HG02759 (cell line): ENCODE results near the gene MYRF.

ENCODE experiments used
- ATAC-seq: cut with Tn5 transposase; IDR thresholded peaks from one replicate; pipeline ENCODE4 v1.9.1; 2021; ENCODE audit warnings: mild to moderate bottlenecking, moderate library complexity; ENCODE audit not compliant: unreplicated experiment

Gene MYRF

DNA sequence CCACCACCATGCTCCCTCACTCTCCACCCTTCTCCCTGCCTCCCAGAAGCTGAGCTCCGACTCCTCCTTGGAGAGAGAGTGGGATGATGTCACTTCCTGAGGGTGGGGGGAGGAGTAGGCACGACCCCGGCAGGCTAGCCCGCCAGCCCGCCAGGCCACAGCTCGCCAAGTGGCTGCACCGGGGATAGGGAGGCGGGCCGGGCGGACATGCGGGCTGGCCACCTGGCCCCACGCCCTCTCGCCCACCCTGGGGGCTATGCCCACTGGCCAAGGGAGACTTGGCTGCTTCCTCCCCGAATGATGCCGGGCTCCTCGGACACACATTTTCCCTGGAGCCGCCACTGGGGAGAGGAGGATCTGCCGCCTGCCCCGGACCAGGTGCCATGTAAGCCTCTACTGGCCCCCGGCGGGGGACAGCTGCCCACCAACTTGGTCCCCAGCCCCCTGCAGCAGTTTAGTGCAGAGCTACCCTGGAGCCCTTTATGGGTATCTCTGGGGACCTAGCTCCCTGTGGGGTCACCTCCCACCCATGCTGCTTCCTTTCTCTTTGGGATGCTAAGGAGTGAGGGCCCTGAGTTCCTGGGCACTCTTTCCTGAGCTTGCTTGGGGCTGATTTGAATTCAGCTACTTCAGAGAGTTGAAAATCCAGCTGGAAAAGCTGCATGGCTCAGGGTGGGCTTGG lies 33.7 kb upstream of the MYRF start:
- no peak for ATAC-seq

DNA sequence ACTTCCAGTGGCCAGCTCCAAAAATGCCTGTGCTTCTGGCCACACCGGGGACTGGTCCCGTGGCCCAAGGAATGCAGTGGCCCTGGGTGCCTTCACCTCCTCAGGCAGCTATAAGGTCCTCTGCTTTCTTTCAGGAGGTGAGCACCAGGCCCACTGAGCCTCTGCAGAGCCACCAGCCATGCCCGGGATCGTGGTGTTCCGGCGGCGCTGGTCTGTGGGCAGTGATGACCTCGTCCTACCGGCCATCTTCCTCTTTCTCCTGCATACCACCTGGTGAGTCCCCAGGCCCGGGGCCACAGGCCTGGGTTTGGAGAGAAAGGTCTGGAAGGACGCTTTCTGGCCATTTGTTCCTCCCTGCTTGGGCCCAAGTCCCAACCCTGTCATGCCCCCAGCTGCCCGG lies 32.5 kb upstream of the MYRF start:
- no peak for ATAC-seq

DNA sequence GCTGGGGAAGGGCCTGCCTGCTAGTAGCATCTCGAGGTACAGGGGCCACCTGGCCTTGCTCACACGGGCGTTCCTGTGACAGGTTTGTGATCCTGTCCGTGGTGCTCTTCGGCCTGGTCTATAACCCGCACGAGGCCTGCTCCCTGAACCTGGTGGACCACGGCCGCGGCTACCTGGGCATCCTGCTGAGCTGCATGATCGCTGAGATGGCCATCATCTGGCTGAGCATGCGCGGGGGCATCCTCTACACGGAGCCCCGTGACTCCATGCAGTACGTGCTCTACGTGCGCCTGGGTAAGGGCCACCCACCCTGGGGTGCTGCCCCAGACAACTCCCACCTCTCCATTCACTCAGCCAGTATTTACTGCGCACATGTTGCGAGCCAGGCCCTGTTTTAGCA lies 31.8 kb upstream of the MYRF start:
- ATAC-seq: no peak

DNA sequence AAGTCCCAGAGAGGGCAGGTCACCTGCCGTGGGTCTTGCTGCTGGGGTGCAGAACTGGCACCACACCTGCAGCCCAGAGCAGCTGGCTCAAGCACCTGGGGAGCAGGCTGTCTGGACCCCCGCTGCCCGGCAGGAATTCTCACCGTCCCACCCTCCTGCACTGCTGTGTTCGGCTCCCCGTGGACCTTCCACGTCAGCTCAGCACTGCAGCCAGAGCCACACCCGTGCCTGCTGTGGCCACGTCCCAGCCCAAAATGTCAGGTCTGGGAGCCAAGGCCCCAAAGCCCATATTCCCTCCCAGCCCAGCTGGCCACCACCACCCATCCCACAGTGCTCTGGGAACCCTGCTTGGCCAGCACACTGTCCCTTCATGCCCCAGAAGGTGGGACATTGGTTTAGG lies 28.0 kb upstream of the MYRF start:
- ATAC-seq: no peak

DNA sequence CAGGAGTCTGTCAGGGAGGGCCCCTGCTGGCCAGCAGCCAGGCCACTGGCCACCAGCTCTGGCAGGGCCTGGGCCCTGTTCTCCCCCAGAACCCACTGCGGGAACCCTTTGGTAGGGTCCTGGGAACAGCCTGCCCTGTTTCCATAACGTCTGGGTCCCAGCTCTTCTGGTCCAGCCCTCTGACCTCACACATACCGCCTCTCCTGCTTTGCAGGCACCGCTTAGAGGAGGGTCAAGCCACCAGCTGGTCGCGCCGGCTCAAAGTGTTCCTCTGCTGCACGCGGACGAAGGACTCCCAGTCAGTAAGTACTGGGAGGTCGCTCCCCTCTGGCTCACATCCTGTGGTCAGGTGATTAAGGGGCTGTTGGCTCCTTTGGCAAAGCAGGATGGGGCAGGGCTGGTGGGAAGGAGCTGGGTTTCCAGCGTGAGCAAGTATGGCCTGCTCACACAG lies 26.6 kb upstream of the MYRF start:
- ATAC-seq: no peak

DNA sequence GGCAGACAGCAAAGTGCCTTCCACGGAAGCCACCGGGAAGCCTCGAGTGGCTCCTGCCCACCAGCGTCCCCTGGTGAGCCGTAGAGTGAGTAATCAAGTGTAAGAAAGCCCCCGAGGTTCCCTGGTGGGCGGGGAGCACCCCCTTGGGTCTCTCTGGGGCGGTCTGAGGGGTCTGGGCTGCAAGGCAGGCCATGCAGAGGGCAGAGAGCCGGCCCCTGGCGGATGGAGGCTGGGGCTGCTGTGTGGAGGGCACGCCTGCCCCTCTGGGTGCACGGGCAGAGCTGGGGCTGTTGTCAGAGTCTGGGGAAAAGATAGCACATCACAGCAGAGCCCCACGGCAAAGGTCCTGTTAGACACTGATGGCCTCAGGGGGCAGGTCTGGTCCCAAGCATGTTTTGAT lies 25.7 kb upstream of the MYRF start:
- no peak for ATAC-seq

DNA sequence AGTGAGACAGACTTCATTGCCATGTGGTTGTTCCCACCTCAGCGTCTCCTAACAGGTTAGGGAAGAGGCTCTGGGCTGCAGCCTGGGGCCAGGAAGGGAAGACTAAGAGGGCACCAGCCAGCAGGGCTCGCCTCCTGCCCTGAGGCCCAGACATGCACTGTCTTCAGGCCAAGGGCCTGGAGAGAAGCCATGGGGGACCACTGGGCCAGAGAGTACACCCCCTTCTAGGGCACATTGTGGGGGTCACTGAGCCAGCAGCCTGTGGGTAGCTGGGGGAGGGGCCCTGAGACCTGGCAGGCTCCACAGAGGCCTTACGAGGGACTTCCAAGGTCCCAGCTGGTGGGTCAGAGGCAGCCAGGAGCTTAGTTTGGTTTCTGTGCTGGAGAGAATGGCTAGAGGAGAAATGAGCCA lies 25.0 kb upstream of the MYRF start:
- no peak for ATAC-seq

DNA sequence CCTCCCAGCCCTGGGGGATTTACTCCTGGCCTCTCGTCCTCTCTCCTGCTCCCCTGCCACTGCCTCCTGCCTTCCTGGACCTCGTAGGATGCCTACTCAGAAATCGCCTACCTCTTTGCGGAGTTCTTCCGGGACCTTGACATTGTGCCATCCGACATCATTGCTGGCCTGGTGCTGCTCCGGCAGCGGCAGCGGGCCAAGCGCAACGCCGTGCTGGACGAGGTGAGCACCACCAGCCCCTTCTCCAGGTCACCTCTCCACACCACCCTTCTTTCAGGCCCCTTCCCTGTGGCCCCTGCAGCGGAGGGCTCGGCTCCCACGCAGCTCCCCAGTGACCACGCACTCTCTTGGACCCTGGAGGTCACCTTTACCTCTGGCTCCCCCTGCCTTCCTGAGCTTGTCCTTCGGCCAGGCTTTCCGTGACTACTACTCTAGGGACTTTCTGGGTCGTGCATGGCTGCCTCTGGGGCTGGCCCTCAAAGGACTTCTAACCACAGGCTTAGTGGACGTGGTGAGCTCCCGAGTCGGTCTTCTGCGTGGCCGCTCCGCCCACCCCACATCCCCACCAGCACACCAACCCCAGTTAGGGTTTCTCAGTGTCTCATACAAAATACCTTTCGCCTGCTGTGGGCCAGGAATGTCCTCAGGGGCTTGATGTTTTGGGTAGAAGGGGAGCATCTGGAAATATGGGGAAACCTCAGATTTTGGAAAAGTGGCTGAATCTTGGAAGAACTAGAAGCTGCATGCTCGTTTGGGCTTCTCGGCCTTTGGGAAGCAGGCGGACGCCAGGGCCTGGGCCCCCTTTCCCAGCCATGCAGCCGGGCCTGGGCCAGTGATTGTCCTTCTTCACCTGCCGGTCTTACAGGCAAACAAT lies 24.1 kb upstream of the MYRF start:
- ATAC-seq: no peak

DNA sequence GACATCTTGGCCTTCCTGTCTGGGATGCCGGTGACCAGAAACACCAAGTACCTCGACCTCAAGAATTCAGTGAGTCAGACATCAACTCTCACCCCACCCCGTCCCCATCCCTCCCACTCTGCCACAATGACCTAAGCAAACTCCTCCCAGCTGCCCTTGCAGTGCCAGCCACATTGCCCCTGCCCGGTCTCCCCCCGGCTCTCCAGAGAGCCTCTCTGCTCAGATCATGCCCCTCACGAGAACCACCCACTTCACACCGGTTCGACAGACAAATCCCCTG lies 23.6 kb upstream of the MYRF start:
- no peak for ATAC-seq

DNA sequence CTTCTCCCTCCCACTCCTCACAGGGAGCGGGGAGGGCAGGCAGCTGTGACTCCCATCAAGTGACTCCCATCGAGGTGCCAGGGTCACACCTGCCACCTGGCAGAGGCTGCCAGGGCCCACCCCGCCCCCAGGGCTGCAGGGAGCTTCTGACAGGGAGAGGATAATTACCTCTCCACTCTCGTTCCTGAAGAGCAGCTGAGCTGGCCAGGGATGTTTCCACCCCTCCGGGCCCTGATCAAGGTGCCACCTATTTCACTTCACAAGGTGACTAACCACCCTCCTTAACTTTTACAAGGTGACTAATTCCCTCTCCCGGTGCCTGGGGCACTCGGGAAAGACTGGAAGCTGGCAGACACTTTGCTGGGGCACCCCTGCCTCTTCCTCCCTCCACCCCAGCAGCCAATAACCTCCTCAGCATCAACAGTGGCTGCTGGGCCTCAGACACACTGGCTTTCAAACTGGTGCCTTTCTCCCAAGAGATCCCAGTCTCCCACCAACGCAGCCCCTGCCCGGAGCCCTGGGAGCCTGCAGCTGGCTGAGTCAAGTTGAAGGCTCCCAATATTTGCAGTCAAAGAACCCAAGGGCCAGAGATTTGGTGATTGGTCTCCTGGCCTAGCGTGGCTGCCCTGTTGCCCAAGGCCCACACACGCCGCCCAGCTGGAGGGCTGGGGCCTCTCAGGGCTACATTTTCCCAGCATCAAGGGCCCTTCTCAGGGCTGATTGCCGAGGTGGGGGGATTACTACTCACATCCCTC lies 22.0 kb upstream of the MYRF start:
- ATAC-seq: no peak

DNA sequence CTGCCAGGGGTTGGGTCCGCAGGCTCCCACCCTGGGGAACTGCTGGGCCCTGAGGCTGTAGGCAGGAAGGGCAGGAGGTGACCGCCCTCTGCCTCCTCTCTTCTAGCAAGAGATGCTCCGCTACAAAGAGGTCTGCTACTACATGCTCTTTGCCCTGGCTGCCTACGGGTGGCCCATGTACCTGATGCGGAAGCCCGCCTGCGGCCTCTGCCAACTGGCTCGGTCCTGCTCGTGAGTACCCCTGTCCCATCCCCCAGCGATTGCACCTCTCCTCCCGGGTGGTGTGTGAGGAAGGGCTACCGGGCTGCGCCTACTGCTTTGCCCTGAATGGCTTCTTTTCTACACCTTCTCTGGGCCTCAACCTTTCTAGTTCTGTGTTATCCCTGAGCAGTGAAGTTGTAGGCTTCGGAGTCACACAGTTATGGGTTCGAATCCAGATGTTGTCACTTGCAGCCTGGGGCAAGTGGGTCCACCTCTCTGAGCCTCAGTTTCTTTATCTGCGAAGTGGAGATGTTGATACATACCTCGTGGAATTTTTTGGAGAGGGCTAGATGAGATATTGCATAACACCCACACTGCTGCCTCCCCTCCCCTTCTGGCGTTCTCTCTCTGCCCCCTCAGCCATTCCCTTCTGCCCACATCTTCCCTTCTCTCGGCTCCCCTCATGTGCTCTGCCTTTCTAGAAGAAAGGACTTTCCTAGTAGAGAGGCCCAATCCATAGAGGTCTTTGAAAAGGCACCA lies 21.1 kb upstream of the MYRF start:
- ATAC-seq: no peak

DNA sequence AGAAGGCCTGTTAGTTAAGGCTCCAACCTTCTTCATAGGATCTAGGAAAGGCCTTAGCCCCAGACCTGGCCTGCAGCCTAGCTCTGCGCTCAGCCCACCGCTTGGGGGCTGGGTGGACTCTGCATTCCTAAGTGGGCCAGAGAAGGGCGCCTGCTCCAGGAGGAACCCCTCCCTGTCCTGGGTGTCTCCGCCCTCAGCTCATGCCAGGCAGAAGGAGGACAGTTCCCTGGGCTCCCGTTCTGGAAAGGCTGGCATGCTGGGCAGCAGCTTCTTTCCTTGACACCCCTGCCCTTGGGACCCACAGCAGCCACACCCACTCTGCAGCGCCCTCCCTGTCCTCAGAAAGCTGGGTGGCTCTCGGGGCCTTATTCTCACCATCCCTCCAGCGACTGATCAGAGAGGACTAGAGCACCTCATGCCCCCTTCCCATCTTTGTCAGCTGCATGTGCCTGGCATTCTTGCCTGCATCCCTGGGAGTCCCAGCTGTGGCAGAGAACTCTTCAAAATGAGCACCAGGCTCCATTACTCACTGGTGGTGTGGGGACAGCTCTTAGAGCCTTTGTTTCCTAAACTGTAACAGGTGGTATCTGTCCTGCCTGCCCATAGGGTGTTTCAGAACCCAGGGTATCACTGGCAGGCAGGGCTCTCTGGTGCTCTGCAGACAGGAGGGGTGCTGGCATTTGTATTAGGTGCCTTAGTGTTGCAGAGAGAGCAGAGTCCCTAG lies 20.3 kb upstream of the MYRF start:
- ATAC-seq: no peak

DNA sequence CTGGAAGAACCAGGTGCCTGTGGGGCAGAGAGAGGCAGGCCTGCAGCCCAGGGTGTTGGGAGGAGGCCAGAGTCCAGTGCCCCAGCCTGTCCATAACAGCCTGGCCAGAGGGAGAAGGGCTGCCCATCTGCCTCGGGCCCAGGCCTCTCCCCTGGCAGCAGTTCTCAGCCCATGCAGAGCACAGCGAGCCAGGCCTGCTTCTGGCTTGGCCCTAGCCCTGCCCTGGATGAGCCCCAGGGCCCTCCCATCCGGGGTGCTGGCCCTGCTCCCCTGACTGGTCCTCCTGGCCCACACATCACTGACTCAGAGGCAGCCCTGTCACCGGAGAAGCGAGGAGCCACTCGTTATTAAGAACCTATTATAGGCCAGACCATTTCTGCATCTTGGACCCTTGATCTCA lies 19.7 kb upstream of the MYRF start:
- no peak for ATAC-seq

DNA sequence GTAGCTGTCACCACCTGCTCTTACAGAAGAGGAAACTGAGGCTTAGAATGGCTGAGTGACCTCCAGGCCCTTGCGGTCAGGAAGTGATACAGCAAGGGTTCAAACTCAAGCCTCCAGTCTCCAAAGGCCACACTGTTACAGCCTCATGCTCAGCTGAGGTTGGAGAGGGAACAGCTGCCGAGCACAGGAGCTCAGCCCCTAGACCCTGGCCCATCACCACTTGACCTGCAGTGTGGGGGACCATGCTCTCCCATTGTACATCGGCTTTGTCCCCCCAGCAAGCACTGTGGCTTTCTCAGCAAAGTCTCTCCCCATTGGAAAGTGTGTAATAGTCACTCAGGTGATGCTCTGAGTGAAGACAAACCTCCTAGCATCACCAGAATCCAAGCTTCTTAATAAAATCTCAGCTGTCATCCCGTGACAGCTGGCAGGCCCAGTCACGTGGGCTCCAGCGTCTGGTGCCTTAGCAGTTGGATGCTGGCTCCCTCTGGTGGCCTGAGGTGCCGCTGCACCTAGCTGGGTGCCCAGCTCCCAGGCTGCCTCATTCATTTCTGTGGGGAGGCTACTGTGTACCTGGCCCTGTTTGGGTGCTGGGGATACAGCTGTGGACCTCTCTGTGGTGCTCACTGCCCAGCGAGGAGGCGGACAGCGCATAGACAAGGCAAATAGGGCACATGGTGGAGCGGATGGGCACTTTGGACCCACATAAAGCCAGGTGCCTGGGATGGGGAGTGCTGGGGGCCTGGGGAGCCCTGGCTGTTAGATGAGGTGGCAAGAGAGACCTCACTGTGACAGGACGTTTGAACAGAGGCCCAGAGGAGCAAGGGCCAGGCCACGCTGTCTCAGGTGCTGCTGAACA lies 19.1 kb upstream of the MYRF start:
- ATAC-seq: peak; percentile 85

DNA sequence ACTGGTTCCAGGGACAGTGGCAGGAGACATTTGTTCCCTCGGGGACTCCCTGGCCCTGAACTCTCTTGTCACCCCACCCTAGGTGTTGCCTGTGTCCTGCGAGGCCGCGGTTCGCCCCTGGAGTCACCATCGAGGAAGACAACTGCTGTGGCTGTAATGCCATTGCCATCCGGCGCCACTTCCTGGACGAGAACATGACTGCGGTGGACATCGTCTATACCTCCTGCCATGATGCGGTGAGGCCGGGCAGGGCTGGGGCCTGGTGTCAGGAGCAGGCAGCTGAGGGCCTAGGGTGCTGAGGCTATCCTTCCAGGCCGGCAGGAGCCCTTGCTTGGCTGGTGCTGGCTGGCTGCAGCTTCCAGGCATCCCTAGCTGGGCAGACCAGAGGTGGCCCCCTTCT lies 17.7 kb upstream of the MYRF start:
- no peak for ATAC-seq

DNA sequence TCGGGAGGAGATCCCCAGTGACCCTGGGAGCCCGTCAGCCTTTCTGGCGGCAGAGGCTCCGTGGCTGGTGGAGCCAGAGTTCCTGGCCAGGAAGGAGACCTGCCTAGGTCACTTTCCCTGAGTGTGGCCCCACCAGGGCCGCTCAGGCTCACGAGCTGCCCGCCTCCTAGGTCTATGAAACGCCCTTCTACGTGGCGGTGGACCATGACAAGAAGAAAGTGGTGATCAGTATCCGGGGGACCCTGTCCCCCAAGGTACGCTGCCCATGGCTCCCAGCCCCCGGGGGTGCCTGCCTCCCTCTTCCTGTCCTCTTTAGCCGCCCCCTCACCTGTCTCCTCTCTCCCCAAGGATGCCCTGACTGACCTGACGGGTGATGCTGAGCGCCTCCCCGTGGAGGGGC lies 17.0 kb upstream of the MYRF start:
- ATAC-seq: no peak

DNA sequence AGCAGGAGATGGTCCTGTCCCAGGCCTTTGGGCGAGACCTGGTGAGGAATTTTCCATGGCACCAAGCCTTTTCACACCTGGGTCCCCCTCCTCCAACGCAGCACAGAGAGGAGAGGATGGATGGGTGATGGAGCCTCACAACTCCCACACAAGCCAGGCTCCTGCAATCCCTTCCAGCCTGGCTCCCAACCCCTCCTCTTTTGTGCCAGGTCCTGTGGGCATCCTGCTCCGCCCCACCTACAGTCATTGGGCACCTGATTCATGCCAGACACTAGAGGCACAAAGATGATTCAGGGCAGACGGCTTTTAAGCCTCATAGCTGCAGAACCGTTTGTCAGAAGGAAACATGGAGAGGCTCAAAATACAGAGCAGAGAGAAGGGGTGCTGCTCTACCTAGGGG lies 16.1 kb upstream of the MYRF start:
- no peak for ATAC-seq

DNA sequence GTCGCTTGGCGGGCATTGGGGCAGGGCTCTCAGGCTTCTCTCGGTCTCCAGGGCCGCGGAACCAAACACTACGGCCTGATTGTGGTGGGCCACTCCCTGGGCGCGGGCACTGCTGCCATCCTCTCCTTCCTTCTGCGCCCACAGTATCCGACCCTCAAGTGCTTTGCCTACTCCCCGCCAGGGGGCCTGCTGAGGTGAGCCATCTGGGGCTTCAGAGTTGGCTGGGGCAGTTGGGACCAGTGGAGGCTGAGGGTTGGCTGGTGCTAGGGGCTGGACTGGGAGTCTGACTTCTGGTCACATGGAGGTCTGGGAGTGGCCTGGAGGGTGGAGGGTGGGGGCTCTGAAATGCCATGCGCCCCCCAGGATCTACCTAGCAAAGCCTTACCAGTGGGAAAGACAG lies 15.3 kb upstream of the MYRF start:
- no peak for ATAC-seq

DNA sequence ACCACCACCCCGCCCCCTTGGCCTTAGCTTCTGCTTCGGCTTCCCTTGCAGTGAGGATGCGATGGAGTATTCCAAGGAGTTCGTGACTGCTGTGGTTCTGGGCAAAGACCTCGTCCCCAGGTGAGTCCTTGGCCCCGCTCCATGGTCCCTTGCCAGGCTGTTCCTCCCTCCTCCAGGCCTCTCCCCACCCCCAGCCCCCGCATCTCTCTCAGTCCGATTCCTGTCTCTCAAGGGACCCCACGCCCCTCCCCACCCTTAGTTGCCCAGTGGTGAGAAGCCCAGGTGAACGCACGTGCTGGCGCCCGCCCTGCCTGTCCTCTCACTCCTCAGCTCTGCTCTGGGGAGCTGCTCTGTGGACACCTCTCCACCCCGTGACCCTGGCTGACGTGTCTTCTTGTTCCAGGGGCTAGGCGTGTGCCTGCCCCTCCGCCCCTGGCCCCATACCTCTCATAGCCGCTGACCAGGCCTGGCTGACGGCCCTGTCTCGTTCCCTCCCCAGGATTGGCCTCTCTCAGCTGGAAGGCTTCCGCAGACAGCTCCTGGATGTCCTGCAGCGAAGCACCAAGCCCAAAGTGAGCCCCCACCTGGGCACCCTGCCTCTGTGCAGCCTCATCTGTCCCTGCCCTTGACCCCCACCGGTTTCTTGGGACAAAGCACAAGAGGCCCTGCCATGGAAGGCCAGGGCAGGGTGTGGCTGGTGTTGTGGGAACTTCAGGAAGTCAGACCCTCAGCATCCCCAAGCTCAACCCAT lies 14.6 kb upstream of the MYRF start:
- ATAC-seq: no peak
